Astrocyte (in vitro differentiated cells and primary cell): ENCODE results near the gene HBS1L. TPM values are rescaled to one million over a fixed set of nuclear protein-coding genes. Genes with fewer than 3 reads are reported as not detected.

Source experiments
- DNase-seq: peaks from one replicate; pipeline ENCODE4 v3.0.0-alpha.2; 2010; ENCODE audit warnings: low read depth
- FAIRE-seq: peaks from 2 replicates; lab custom pipeline; 2011; peaks lifted over from hg19 to GRCh38; lab: Jason Lieb, UNC
- H2AFZ ChIP-seq: 2 replicates; pipeline ENCODE4 v1.6.0; 2012; ENCODE audit warnings: low read depth, low read length, inconsistent platforms
- H3K27ac ChIP-seq: 2 replicates; pipeline ENCODE4 v1.5.1; 2011; ENCODE audit warnings: low read depth, low read length, inconsistent platforms
- H3K27me3 ChIP-seq: 2 replicates; pipeline ENCODE4 v1.6.0; 2011; ENCODE audit warnings: low read length, inconsistent platforms; ENCODE audit not compliant: insufficient read depth
- H3K36me3 ChIP-seq: 2 replicates; pipeline ENCODE4 v1.5.1; 2011; ENCODE audit warnings: low read length, inconsistent platforms; ENCODE audit not compliant: insufficient read depth
- H3K4me1 ChIP-seq: 2 replicates; pipeline ENCODE4 v1.5.1; 2011; ENCODE audit warnings: low read length, inconsistent platforms; ENCODE audit not compliant: insufficient read depth
- H3K4me2 ChIP-seq: 2 replicates; pipeline ENCODE4 v1.6.0; 2012; ENCODE audit warnings: low read length, inconsistent platforms
- H3K4me3 ChIP-seq: 2 replicates; pipeline ENCODE4 v1.5.1; 2011; ENCODE audit warnings: low read depth, mild to moderate bottlenecking, low read length, inconsistent platforms; ENCODE audit not compliant: insufficient read depth
- H3K79me2 ChIP-seq: 2 replicates; pipeline ENCODE4 v1.6.0; 2012; ENCODE audit warnings: mild to moderate bottlenecking, low read length, inconsistent platforms; ENCODE audit not compliant: insufficient read depth
- H3K9ac ChIP-seq: 2 replicates; pipeline ENCODE4 v1.6.0; 2012; ENCODE audit warnings: mild to moderate bottlenecking, low read length, inconsistent platforms
- H3K9me3 ChIP-seq: 2 replicates; pipeline ENCODE4 v1.5.1; 2012; ENCODE audit warnings: low read depth, mild to moderate bottlenecking, low read length, inconsistent platforms; ENCODE audit not compliant: insufficient read depth
- H4K20me1 ChIP-seq: 2 replicates; pipeline ENCODE4 v1.6.0; 2012; ENCODE audit warnings: low read length, inconsistent platforms; ENCODE audit not compliant: insufficient read depth
- H3K27ac Mint-ChIP-seq: one replicate; pipeline ENCODE4 v1.8.0; 2021; ENCODE audit warnings: mild to moderate bottlenecking, mixed read lengths; ENCODE audit not compliant: unreplicated experiment
- H3K27me3 Mint-ChIP-seq: one replicate; pipeline ENCODE4 v1.8.0; 2021; ENCODE audit warnings: low read depth, mixed read lengths; ENCODE audit not compliant: unreplicated experiment
- H3K36me3 Mint-ChIP-seq: one replicate; pipeline ENCODE4 v1.8.0; 2021; ENCODE audit warnings: low read depth, mixed read lengths; ENCODE audit not compliant: unreplicated experiment
- H3K4me1 Mint-ChIP-seq: one replicate; pipeline ENCODE4 v1.8.0; 2021; ENCODE audit warnings: low read depth, mixed read lengths; ENCODE audit not compliant: unreplicated experiment
- H3K4me3 Mint-ChIP-seq: one replicate; pipeline ENCODE4 v1.8.0; 2021; ENCODE audit warnings: mild to moderate bottlenecking, moderate library complexity, mixed read lengths; ENCODE audit not compliant: unreplicated experiment
- H3K9me3 Mint-ChIP-seq: one replicate; pipeline ENCODE4 v1.8.0; 2021; ENCODE audit warnings: mild to moderate bottlenecking, mixed read lengths; ENCODE audit not compliant: unreplicated experiment
- CTCF ChIP-seq: IDR thresholded peaks from 2 replicates; pipeline ENCODE4 v1.5.1; 2011; ENCODE audit warnings: low read depth, mild to moderate bottlenecking, inconsistent platforms, low read length, moderate library complexity; ENCODE audit not compliant: insufficient read depth
- EZH2 ChIP-seq: IDR thresholded peaks from 2 replicates; pipeline ENCODE4 v1.6.1; 2012; ENCODE audit warnings: mild to moderate bottlenecking, low read length, inconsistent platforms; ENCODE audit not compliant: insufficient read depth
- total RNA-seq: library from RNA; stranded (reverse); gene quantifications from 2 replicates; pipeline ENCODE4 v1.2.1, GENCODE V29; 2021

HBS1L gene
- total RNA-seq, 1 donor from 2014 or later, result 87.8 TPM

- H3K27ac ChIP-seq, result no peak overlapping the region
- FAIRE-seq (no peak), DNase-seq (no peak)
- no peaks in the 10 kb centered on the region for H3K9me3 Mint-ChIP-seq
- TF ChIP-seq CTCF (no peak), EZH2 (no peak)
- no peaks in the 10 kb centered on the region for H3K27me3 Mint-ChIP-seq
- H3K4me3 Mint-ChIP-seq, result no peak overlapping the region
- H3K79me2 ChIP-seq, result no peaks in the 10 kb centered on the region
- no peak overlapping the region for H2AFZ ChIP-seq
- no peak overlapping the region for H3K4me3 ChIP-seq
- H3K4me1 ChIP-seq, result no peaks in the 10 kb centered on the region
- no peak overlapping the region for H3K9ac ChIP-seq
- no peaks in the 10 kb centered on the region for H3K27me3 ChIP-seq
- H3K36me3 ChIP-seq, result peaks cover 3% of the 10 kb centered on the region
- no peaks in the 10 kb centered on the region for H3K9me3 ChIP-seq
- H4K20me1 ChIP-seq, result no peaks in the 10 kb centered on the region
- no peak overlapping the region for H3K4me2 ChIP-seq
- H3K4me1 Mint-ChIP-seq, result no peaks in the 10 kb centered on the region
- no peak overlapping the region for H3K27ac Mint-ChIP-seq
- H3K36me3 Mint-ChIP-seq, result peaks cover 9% of the 10 kb centered on the region
These were observed 97.9 kb downstream of the HBS1L start for GRCh38 chr6:134956676-134957075.

- DNase-seq (no peak), FAIRE-seq (no peak)
- Histone ChIP-seq H3K4me2 (no peak overlapping the region), H3K4me1 (no peaks in the 10 kb centered on the region), H3K9ac (no peak overlapping the region), H3K36me3 (peaks cover 3% of the 10 kb centered on the region), H3K79me2 (no peaks in the 10 kb centered on the region), H2AFZ (no peak overlapping the region), H3K27ac (no peak overlapping the region), H4K20me1 (no peaks in the 10 kb centered on the region), H3K4me3 (no peak overlapping the region), H3K9me3 (no peaks in the 10 kb centered on the region), H3K27me3 (no peaks in the 10 kb centered on the region)
- Mint-ChIP-seq H3K4me3 (no peak overlapping the region), H3K4me1 (no peaks in the 10 kb centered on the region), H3K9me3 (no peaks in the 10 kb centered on the region), H3K27me3 (no peaks in the 10 kb centered on the region), H3K36me3 (peaks cover 9% of the 10 kb centered on the region), H3K27ac (no peak overlapping the region)
- TF ChIP-seq CTCF (no peak), EZH2 (no peak)
These were observed 98.6 kb downstream of the HBS1L start for GRCh38 chr6:134956032-134956431.

- peaks cover 7% of the 10 kb centered on the region for H3K4me1 Mint-ChIP-seq
- Histone ChIP-seq H3K9me3 (no peaks in the 10 kb centered on the region), H2AFZ (no peak overlapping the region), H3K27ac (no peak overlapping the region), H3K9ac (no peak overlapping the region), H3K79me2 (no peaks in the 10 kb centered on the region), H3K27me3 (no peaks in the 10 kb centered on the region), H4K20me1 (no peaks in the 10 kb centered on the region), H3K36me3 (peaks cover 3% of the 10 kb centered on the region), H3K4me3 (no peak overlapping the region), H3K4me2 (no peak overlapping the region), H3K4me1 (no peaks in the 10 kb centered on the region)
- no peak overlapping the region for H3K27ac Mint-ChIP-seq
- H3K4me3 Mint-ChIP-seq, result no peak overlapping the region
- no peak for TF ChIP-seq EZH2
- no peak for TF ChIP-seq CTCF
- no peaks in the 10 kb centered on the region for H3K9me3 Mint-ChIP-seq
- FAIRE-seq, result no peak
- peaks cover 7% of the 10 kb centered on the region for H3K36me3 Mint-ChIP-seq
- no peaks in the 10 kb centered on the region for H3K27me3 Mint-ChIP-seq
- no peak for DNase-seq
These were observed 100.2 kb downstream of the HBS1L start for GRCh38 chr6:134954272-134955000.
